ENCODE data around the gene PARD3. TPM values are rescaled to one million over a fixed set of nuclear protein-coding genes. Genes with fewer than 3 reads are reported as not detected.

Gene PARD3
- polyA plus RNA-seq, 6 donors from 2014 or later = 0.05 to 0.36 (median 0.16) TPM; not detected in 3

DNA sequence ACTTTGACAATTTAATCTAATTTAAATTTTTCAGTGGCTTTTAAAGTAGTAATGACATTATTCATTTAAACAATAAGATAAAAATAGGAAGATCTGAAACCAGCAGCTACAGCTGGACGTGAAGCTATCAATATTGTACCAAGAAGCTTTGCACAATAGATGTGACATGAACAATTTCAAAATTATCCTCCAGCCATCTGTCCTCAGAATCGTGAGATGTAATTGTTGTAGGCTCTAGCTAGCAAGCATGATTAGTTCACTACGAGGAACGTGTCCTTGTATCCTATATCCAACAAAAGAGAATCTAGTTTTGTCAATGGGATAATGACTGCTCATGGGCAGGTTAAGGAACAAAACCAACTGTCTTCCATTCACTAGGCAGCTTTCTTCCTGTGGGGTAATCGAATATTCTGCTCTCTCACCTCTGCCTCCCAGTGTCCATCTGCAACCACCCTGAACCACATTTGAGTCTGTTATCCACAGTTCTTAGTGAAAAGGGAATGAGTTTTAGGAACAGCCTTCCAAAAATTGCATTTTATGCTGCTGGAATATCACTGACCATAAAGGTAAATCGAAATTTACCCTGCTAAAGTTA lies 247.3 kb downstream of the PARD3 start:
- DNase-seq (no peak), ATAC-seq (ENCODE audit: low read depth in 2 of 2) (no peak)
- Mint-ChIP-seq H3K9me3 (no peaks in the 10 kb centered on the region), H3K4me1 (no peaks in the 10 kb centered on the region), H3K27me3 (no peaks in the 10 kb centered on the region), H3K36me3 (no peaks in the 10 kb centered on the region), H3K4me3 (no peak overlapping the region), H3K27ac (no peak overlapping the region)

DNA sequence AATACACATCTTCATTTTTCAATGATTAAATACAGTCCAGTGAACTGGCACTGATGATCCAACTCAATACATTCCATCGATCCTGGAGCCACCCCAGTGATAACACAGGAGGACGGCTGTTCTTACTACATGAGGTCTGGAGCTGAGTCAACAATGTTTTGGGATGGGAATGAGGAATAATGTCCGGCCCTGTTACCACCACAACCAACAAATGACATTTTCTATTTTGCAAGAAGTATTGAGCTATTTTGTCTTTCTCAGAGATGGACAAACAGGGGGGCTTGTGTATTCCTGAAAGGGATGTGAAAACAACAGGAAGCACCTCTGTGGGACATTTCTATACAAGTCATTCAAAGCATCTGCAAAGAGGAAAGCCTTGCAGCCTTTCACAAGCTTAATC lies 249.2 kb downstream of the PARD3 start:
- H3K9me3 Mint-ChIP-seq = no peaks in the 10 kb centered on the region
- no peak overlapping the region for H3K4me3 Mint-ChIP-seq
- DNase-seq (no peak), ATAC-seq (ENCODE audit: low read depth in 2 of 2) (no peak)
- H3K27ac Mint-ChIP-seq = no peak overlapping the region
- no peaks in the 10 kb centered on the region for H3K36me3 Mint-ChIP-seq
- H3K4me1 Mint-ChIP-seq = no peaks in the 10 kb centered on the region
- no peaks in the 10 kb centered on the region for H3K27me3 Mint-ChIP-seq

DNA sequence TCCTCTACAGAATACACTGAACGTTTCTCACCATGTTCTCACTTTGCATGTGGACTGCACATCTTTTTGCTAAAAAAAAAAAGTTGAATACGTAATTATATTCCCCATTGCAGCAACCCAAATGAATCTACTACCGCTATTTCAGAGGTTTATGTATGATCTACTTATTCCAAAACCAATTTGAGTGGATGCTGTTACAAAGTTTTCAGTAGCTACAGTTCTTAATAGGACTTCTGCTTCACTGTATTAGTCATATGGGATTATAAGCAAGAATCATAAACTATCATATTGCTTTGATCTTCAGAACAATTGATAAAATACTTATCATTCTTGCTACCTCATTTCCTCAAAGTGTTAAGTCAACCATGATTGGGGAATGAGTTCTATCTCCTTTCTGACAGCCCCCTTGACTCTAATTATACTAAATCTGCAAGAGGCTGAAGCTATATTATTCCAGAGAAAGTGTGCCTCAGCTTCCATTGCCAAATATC lies 257.0 kb downstream of the PARD3 start:
- Mint-ChIP-seq H3K27ac (no peak overlapping the region), H3K36me3 (no peaks in the 10 kb centered on the region), H3K27me3 (no peaks in the 10 kb centered on the region), H3K4me1 (no peaks in the 10 kb centered on the region), H3K4me3 (no peak overlapping the region), H3K9me3 (peaks cover 0 to 4% (median 0%) of the 10 kb centered on the region in 7 donors)
- DNase-seq (no peak), ATAC-seq (ENCODE audit: low read depth in 2 of 2) (no peak)

DNA sequence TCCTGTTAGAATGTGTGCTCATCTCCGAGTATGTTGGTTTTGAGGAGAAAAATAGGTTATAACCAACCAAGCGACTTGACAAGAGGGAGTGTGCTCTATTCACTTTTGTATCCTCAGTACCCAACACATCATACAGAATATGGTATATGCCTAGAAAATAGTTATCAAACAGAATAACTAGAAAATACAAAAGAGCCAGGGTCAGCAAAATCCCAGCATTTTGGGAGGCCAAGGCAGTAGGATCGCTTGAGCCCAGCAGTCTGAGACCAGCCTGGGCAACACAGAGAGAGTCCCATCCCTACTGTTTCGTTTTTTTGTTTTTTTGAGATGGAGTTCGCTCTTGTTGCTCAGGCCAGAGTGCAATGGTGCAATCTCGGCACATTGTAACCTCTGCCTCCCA lies 257.9 kb downstream of the PARD3 start:
- Mint-ChIP-seq H3K4me1 (no peaks in the 10 kb centered on the region), H3K36me3 (no peaks in the 10 kb centered on the region), H3K4me3 (no peak overlapping the region), H3K9me3 (peaks cover 0 to 4% (median 0%) of the 10 kb centered on the region in 7 donors), H3K27ac (no peak overlapping the region), H3K27me3 (no peaks in the 10 kb centered on the region)
- DNase-seq (no peak), ATAC-seq (ENCODE audit: low read depth in 2 of 2) (no peak)

DNA sequence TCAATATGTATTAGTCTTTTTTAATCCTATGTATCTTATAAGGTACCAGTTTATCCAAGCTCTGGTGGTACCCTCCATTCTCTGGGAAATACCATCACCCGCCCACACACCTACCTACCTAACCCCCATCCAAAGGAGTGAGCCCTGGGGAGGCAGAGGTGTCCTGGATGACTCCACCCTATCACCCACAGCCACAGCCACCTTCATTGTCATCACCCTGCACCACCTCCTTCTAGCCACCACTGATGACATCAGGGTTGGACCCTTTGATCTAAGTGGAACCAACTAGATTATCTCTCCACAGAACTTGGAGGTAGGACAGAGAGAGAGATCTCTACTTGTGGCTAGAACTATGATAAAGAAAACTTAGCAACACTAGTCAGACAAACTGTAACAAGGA lies 259.4 kb downstream of the PARD3 start:
- Mint-ChIP-seq H3K27me3 (no peaks in the 10 kb centered on the region), H3K4me1 (no peaks in the 10 kb centered on the region), H3K4me3 (no peak overlapping the region), H3K9me3 (peaks cover 0 to 4% (median 0%) of the 10 kb centered on the region in 7 donors), H3K36me3 (no peaks in the 10 kb centered on the region), H3K27ac (no peak overlapping the region)
- DNase-seq (no peak), ATAC-seq (ENCODE audit: low read depth in 2 of 2) (no peak)

DNA sequence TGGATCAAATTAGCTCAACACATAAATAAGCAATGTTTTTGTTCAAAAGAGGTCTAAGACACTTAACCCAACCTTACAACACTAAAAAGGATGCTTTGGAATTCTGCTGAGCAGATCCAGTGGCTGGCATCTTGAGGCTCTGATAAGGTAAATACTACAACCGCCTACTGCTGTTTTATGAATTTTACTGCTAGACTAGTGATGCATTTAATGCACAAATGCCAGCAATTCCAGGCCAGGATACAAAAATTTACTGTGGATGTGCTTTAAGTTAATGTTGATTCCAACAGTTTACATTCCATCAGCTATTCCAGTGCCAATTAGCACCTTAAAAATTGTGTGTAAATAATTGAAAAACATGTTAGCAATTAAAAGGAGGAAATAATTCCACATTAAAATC lies 261.3 kb downstream of the PARD3 start:
- no peak overlapping the region for H3K4me3 Mint-ChIP-seq
- DNase-seq = no peak
- H3K27me3 Mint-ChIP-seq = no peaks in the 10 kb centered on the region
- H3K9me3 Mint-ChIP-seq = peaks cover 0 to 4% (median 0%) of the 10 kb centered on the region in 7 donors
- no peak for ATAC-seq (ENCODE audit: low read depth in 2 of 2)
- H3K4me1 Mint-ChIP-seq = no peaks in the 10 kb centered on the region
- H3K27ac Mint-ChIP-seq = no peak overlapping the region
- H3K36me3 Mint-ChIP-seq = no peaks in the 10 kb centered on the region

DNA sequence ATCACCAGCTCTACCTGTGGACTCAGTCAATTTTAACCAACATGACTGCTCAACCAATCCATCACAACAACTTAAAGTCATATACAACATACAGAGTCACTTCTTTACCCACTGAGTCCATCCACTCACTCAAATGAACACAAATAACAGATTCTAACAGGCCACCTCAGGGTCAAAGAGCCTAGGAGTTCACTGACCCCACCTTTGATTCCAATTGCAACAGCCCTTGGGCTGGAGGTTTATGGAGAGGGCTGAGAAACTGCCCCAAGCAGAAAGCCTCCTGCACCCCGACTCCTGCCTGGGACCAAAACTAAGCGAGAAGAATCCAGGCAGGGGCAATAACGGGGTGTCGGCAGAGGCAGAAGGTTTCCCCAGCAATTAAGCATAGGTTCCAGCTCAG lies 263.8 kb downstream of the PARD3 start:
- peak overlapping the region in 1 of 6 donors; percentile 5 for H3K27ac Mint-ChIP-seq

DNA sequence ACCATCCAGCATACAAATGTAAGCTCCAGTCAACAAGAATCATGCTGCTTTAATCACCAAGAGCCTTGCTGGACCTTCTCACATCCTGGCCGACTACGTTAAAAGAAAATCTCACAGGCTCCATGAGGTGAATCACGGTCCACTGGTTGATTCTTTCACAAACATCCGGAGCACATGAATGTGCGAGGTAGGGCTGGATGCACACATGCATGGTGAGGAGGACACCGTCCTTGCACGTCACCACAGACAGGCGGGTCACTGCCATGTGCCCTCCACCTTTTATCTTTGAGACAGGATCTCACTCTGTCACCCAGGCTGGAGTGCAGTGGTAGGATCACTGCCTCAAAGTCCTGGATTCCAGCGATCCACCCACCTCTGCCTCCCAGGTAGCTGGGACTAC lies 265.1 kb downstream of the PARD3 start:
- H3K36me3 Mint-ChIP-seq = no peaks in the 10 kb centered on the region
- no peaks in the 10 kb centered on the region for H3K4me1 Mint-ChIP-seq
- no peak overlapping the region for H3K4me3 Mint-ChIP-seq
- no peaks in the 10 kb centered on the region for H3K27me3 Mint-ChIP-seq
- ATAC-seq (ENCODE audit: low read depth in 2 of 2) = no peak
- H3K27ac Mint-ChIP-seq = no peak overlapping the region
- DNase-seq = no peak
- H3K9me3 Mint-ChIP-seq = no peaks in the 10 kb centered on the region

More for the DNA sequence above, 263.8 kb downstream of the PARD3 start:
- Mint-ChIP-seq H3K36me3 (no peaks in the 10 kb centered on the region), H3K9me3 (no peaks in the 10 kb centered on the region), H3K4me3 (no peak overlapping the region), H3K27me3 (no peaks in the 10 kb centered on the region), H3K4me1 (no peaks in the 10 kb centered on the region)
- DNase-seq (no peak), ATAC-seq (ENCODE audit: low read depth in 2 of 2) (no peak)

DNA sequence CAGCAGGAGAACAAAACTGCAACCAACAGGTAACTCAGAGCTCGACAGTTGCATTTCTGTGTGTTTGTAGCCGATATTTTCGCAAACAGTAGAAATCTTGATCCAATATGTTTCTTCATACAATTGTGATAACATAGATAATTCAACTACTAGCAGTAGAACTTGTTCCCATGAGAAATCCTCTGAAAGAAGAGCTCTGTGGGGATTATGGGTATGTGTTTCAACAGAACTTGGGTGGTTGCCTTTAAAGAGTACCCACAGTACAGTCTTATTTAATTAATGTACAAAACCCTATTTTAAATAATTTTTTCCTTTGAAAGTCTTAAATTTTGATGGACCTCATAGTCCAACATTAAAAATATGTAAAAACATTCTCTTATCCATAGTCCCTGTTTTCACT lies 266.1 kb downstream of the PARD3 start:
- no peaks in the 10 kb centered on the region for H3K4me1 Mint-ChIP-seq
- no peaks in the 10 kb centered on the region for H3K27me3 Mint-ChIP-seq
- no peaks in the 10 kb centered on the region for H3K36me3 Mint-ChIP-seq
- no peak overlapping the region for H3K27ac Mint-ChIP-seq
- H3K4me3 Mint-ChIP-seq = no peak overlapping the region
- DNase-seq = no peak
- no peak for ATAC-seq (ENCODE audit: low read depth in 2 of 2)
- no peaks in the 10 kb centered on the region for H3K9me3 Mint-ChIP-seq

DNA sequence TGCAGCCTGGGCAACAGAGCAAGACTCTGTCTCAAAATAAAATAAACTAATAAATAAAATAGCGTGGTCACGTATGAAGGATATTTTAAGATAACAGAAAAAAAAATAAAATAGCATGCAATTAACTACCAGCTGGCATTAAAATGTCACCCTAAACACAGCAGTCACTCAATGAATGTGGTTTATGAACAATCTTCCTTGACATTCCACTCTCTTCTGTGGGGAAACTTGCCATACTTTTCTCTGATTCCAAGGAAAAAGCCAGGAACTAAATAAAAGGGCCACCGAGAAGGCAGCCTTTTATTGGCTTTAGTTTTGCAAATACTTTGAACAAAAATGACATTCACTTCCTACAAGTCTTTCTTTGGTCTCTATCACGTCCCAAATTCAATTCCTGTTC lies 266.6 kb downstream of the PARD3 start:
- Mint-ChIP-seq H3K4me1 (no peaks in the 10 kb centered on the region), H3K4me3 (no peak overlapping the region), H3K36me3 (no peaks in the 10 kb centered on the region), H3K27ac (no peak overlapping the region), H3K27me3 (no peaks in the 10 kb centered on the region), H3K9me3 (no peaks in the 10 kb centered on the region)
- DNase-seq (no peak), ATAC-seq (ENCODE audit: low read depth in 2 of 2) (no peak)

DNA sequence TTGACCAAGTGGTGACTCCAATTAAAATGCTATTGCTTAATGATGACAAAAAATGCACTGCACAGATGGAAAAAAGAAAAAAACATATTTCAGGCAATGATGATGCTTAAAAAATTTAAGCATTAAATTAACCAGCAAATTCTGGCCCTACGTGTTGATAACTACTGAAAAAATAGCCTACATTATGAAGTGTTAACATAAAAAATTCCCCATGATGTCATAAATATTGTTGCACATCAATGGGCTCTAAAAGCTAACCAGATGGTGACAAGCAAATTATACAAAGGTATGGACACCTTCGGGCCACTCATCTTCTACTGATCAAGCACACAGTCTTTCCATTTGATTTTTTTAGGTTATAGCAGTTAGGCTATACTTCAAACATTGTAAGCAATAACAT lies 267.4 kb downstream of the PARD3 start:
- H3K36me3 Mint-ChIP-seq = no peaks in the 10 kb centered on the region
- ATAC-seq (ENCODE audit: low read depth in 2 of 2) = no peak
- H3K4me1 Mint-ChIP-seq = no peaks in the 10 kb centered on the region

DNA sequence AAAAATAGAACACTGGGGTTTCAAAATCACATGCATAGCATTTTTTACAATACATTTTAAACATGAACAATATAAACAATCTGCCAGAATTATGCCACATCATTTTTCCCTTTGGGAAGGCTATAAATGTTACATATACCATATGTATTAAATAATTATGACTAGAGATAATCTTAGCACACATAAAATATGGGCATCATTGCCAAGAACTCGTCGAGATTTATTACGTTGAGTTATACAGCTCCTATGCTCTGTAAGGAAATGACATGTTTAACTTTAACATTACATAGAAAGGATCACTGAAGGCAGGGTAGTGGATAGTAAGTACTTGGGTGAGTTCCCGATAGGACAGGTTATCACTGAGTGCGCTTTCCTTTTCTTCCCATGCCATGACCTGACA lies 267.8 kb downstream of the PARD3 start:
- H3K4me1 Mint-ChIP-seq = no peaks in the 10 kb centered on the region
- H3K27me3 Mint-ChIP-seq = no peaks in the 10 kb centered on the region
- H3K9me3 Mint-ChIP-seq = no peaks in the 10 kb centered on the region
- H3K36me3 Mint-ChIP-seq = no peaks in the 10 kb centered on the region
- no peak overlapping the region for H3K4me3 Mint-ChIP-seq
- H3K27ac Mint-ChIP-seq = no peak overlapping the region
- no peak for DNase-seq
- ATAC-seq (ENCODE audit: low read depth in 2 of 2) = no peak

More for the DNA sequence above, 267.4 kb downstream of the PARD3 start:
- Mint-ChIP-seq H3K9me3 (no peaks in the 10 kb centered on the region), H3K27ac (no peak overlapping the region), H3K27me3 (no peaks in the 10 kb centered on the region), H3K4me3 (no peak overlapping the region)
- no peak for DNase-seq

DNA sequence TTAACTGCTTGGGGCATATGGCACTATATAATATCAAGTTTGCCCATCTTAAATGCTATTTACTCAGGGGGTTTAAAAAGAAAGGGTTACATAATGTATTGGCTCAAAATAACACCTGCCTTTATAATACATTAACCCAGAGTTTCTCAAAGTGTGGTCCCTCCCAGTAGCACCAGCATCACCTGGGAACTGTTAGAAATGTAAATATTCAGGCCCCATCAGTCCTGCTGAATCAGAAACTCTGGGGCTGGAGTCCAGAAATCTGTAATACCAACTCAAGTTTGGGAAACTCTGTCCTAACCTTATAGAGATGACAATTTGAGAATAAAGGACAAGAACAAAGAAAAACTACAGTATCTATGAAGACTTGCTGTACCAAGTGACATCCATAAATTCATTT lies 270.7 kb downstream of the PARD3 start:
- H3K4me1 Mint-ChIP-seq = no peaks in the 10 kb centered on the region
- DNase-seq (no peak), ATAC-seq (ENCODE audit: low read depth in 2 of 2) (no peak)
- no peaks in the 10 kb centered on the region for H3K27me3 Mint-ChIP-seq
- peaks cover 0 to 1% (median 0%) of the 10 kb centered on the region in 7 donors for H3K9me3 Mint-ChIP-seq
- no peak overlapping the region for H3K4me3 Mint-ChIP-seq
- H3K27ac Mint-ChIP-seq = no peak overlapping the region
- no peaks in the 10 kb centered on the region for H3K36me3 Mint-ChIP-seq

DNA sequence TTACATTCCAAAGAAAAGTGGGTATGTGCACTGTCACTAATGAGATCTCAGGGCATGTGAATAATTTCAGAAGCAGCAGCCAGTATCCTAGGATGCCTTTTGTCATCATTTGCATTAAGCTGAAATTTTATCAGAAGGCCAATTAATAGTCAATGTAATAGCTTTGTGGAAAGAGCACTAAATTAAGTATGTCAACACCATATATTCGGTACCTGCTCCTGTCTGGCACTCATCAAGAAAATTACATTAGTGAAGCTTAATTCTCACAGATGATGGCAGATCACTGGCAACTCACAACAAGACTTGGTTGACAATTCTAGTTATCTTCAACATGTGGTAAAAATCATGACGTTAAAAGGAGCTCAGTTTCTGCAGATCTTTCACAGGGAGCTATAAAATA lies 271.4 kb downstream of the PARD3 start:
- DNase-seq (no peak), ATAC-seq (ENCODE audit: low read depth in 2 of 2) (no peak)
- Mint-ChIP-seq H3K4me3 (no peak overlapping the region), H3K9me3 (peaks cover 0 to 1% (median 0%) of the 10 kb centered on the region in 7 donors), H3K27ac (no peak overlapping the region), H3K27me3 (no peaks in the 10 kb centered on the region), H3K4me1 (no peaks in the 10 kb centered on the region), H3K36me3 (no peaks in the 10 kb centered on the region)

DNA sequence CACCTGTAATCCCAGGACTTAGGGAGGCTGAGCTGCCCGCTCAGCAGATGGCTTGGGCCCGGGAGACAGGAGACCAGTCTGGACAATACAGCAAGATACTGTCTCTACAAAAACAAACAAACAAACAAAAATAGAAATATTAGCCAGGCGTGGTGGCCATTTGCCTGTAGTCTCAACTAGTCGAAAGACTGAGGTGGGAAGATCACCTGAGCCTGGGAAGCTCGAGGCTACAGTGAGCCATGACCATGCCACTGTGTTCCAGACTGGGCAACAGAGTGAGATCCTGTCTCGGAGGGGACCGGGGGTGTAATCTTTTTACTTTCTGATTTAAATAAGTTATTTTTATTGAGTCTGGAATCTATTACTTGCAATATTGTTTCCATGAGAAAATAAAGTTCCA lies 274.6 kb downstream of the PARD3 start:
- Mint-ChIP-seq H3K4me3 (no peak overlapping the region), H3K36me3 (no peaks in the 10 kb centered on the region), H3K27me3 (no peaks in the 10 kb centered on the region), H3K27ac (no peak overlapping the region), H3K4me1 (peaks cover 0 to 6% (median 0%) of the 10 kb centered on the region in 3 donors), H3K9me3 (peaks cover 0 to 1% (median 0%) of the 10 kb centered on the region in 7 donors)
- DNase-seq (no peak), ATAC-seq (ENCODE audit: low read depth in 2 of 2) (no peak)

All from naive B cell (primary cell).